ENCODE measurements around the gene MAPK10.
A peak's percentile ranks its signal among the peaks of the same experiment; 100 is the strongest.

Gene MAPK10

GRCh38 chr4:86359944-86360478, at the start of gene MAPK10:
Gene MAPK10, minus strand, starts transcription at chr4:86360053.
- peak; percentile 89 for DNase-seq

- DNase-seq, result no peak
These were observed 43.7 kb upstream of the MAPK10 start for GRCh38 chr4:86403575-86403974.

GRCh38 chr4:86401826-86402225, 42.0 kb upstream of the MAPK10 start:
- no peak for DNase-seq

- peak; percentile 37 for DNase-seq
These were observed 40.4 kb upstream of the MAPK10 start for GRCh38 chr4:86400216-86400615.

- DNase-seq, result no peak
These were observed 38.3 kb upstream of the MAPK10 start for GRCh38 chr4:86398187-86398586.

GRCh38 chr4:86393749-86394148, 33.9 kb upstream of the MAPK10 start:
- no peak for DNase-seq

GRCh38 chr4:86389664-86390063, 29.8 kb upstream of the MAPK10 start:
- no peak for DNase-seq

GRCh38 chr4:86388252-86388651, 28.4 kb upstream of the MAPK10 start:
- no peak for DNase-seq

GRCh38 chr4:86386817-86387415, 27.1 kb upstream of the MAPK10 start:
- no peak for DNase-seq

- DNase-seq, result no peak
These were observed 26.3 kb upstream of the MAPK10 start for GRCh38 chr4:86386201-86386600.

GRCh38 chr4:86381431-86381830, 21.6 kb upstream of the MAPK10 start:
- no peak for DNase-seq

GRCh38 chr4:86380181-86380724, 20.4 kb upstream of the MAPK10 start:
- peak; percentile 32 for DNase-seq

GRCh38 chr4:86376850-86377249, 17.0 kb upstream of the MAPK10 start:
- DNase-seq, result no peak

GRCh38 chr4:86368433-86368832, 8.6 kb upstream of the MAPK10 start:
- no peak for DNase-seq

GRCh38 chr4:86367577-86367976, 7.7 kb upstream of the MAPK10 start:
- no peak for DNase-seq

GRCh38 chr4:86366920-86367319, 7.1 kb upstream of the MAPK10 start:
- DNase-seq, result no peak

GRCh38 chr4:86362510-86362909, 2.7 kb upstream of the MAPK10 start:
- DNase-seq, result no peak

- DNase-seq, result peak; percentile 45
These were observed 1.6 kb downstream of the MAPK10 start for GRCh38 chr4:86358257-86358656.

GRCh38 chr4:86357608-86358007, 2.2 kb downstream of the MAPK10 start:
- peak; percentile 18 for DNase-seq

- DNase-seq, result no peak
These were observed 3.2 kb downstream of the MAPK10 start for GRCh38 chr4:86356425-86357210.

GRCh38 chr4:86354390-86354789, 5.5 kb downstream of the MAPK10 start:
- no peak for DNase-seq

GRCh38 chr4:86346320-86346719, 13.5 kb downstream of the MAPK10 start:
- DNase-seq, result no peak

GRCh38 chr4:86344127-86344526, 15.7 kb downstream of the MAPK10 start:
- DNase-seq, result no peak

GRCh38 chr4:86338989-86339388, 20.9 kb downstream of the MAPK10 start:
- no peak for DNase-seq

All from NCI-H510A treated with DMSO at 0.1 percent for 48 hours (cell line).